SK-N-SH treated with all-trans-retinoic acid at 6 μM for 48 hours (cell line): ENCODE results near the gene CCDC150.
A peak's percentile ranks its signal among the peaks of the same experiment; 100 is the strongest.

Source experiments
- ATAC-seq: fragments of 200-7000 bp; cut with Tn5 transposase; 3 replicates; pipeline ENCODE4 v1.9.1; 2020; ENCODE audit warnings: mild to moderate bottlenecking, moderate library complexity
- ARNTL ChIP-seq: fragments of 450-650 bp; formaldehyde crosslinking; IDR thresholded peaks from 2 replicates; pipeline ENCODE4 v1.5.0; 2020; ENCODE audit warnings: low read depth, mild to moderate bottlenecking, moderate library complexity, borderline replicate concordance
- BACH2 ChIP-seq: fragments of 250-450 bp; sonication (Bioruptor Pico); IDR thresholded peaks from 2 replicates; pipeline ENCODE4 v1.9.0; 2021; ENCODE audit warnings: mild to moderate bottlenecking, borderline replicate concordance
- CREB5 ChIP-seq: fragments of 250-450 bp; sonication (Bioruptor Pico); IDR thresholded peaks from 2 replicates; pipeline ENCODE4 v1.5.1; 2020; ENCODE audit warnings: low read depth, mild to moderate bottlenecking, moderate library complexity
- CSDC2 ChIP-seq: fragments of 250-450 bp; sonication (Bioruptor Pico); IDR thresholded peaks from 2 replicates; pipeline ENCODE4 v1.5.0; 2020; ENCODE audit warnings: mild to moderate bottlenecking, moderate library complexity
- CSRNP3 ChIP-seq: fragments of 250-450 bp; sonication (Bioruptor Pico); IDR thresholded peaks from 2 replicates; pipeline ENCODE4 v1.5.1; 2021; ENCODE audit warnings: mild to moderate bottlenecking, moderate library complexity
- ESRRG ChIP-seq: fragments of 250-450 bp; sonication (Bioruptor Pico); IDR thresholded peaks from 2 replicates; pipeline ENCODE4 v1.6.1; 2021; ENCODE audit warnings: mild to moderate bottlenecking
- GLIS3 ChIP-seq: fragments of 250-450 bp; sonication (Bioruptor Pico); IDR thresholded peaks from 2 replicates; pipeline ENCODE4 v1.5.0; 2020; ENCODE audit warnings: mild to moderate bottlenecking, moderate library complexity
- ISL1 ChIP-seq: fragments of 250-450 bp; sonication (Bioruptor Pico); IDR thresholded peaks from 2 replicates; pipeline ENCODE4 v2.1.2; 2022; ENCODE audit warnings: mild to moderate bottlenecking, moderate library complexity
- OSR1 ChIP-seq: fragments of 250-450 bp; sonication (Bioruptor Pico); IDR thresholded peaks from 2 replicates; pipeline ENCODE4 v1.8.0; 2022; ENCODE audit warnings: moderate library complexity, mild to moderate bottlenecking, inconsistent platforms
- PPARA ChIP-seq: fragments of 250-450 bp; sonication (Bioruptor Pico); IDR thresholded peaks from 2 replicates; pipeline ENCODE4 v1.5.0; 2020; ENCODE audit warnings: mild to moderate bottlenecking, borderline replicate concordance
- RARB ChIP-seq: fragments of 250-450 bp; sonication (Bioruptor Pico); IDR thresholded peaks from 2 replicates; pipeline ENCODE4 v1.8.0; 2021; ENCODE audit warnings: mild to moderate bottlenecking, moderate library complexity
- SNAI2 ChIP-seq: fragments of 250-450 bp; sonication (Bioruptor Pico); IDR thresholded peaks from 2 replicates; pipeline ENCODE4 v1.5.0; 2020; ENCODE audit warnings: mild to moderate bottlenecking, moderate library complexity
- TCF4 ChIP-seq: fragments of 250-450 bp; sonication (Bioruptor Pico); IDR thresholded peaks from 2 replicates; pipeline ENCODE4 v1.8.0; 2021; ENCODE audit warnings: mild to moderate bottlenecking, moderate library complexity, borderline replicate concordance
- TOX ChIP-seq: fragments of 250-450 bp; sonication (Bioruptor Pico); IDR thresholded peaks from 2 replicates; pipeline ENCODE4 v1.8.0; 2021; ENCODE audit warnings: mild to moderate bottlenecking, moderate library complexity, borderline replicate concordance
- ZC3H10 ChIP-seq: fragments of 250-450 bp; sonication (Bioruptor Pico); IDR thresholded peaks from 2 replicates; pipeline ENCODE4 v1.5.1; 2021; ENCODE audit warnings: mild to moderate bottlenecking, moderate library complexity
- ZFP3 ChIP-seq: fragments of 250-450 bp; sonication (Bioruptor Pico); IDR thresholded peaks from 2 replicates; pipeline ENCODE4 v1.5.0; 2020; ENCODE audit warnings: mild to moderate bottlenecking, moderate library complexity
- ZFP30 ChIP-seq: fragments of 450-650 bp; formaldehyde crosslinking; IDR thresholded peaks from 2 replicates; pipeline ENCODE4 v1.5.0; 2022; ENCODE audit warnings: mild to moderate bottlenecking, moderate library complexity
- ZNF565 ChIP-seq: fragments of 450-650 bp; formaldehyde crosslinking; conservative IDR thresholded peaks from 2 replicates; pipeline ENCODE4 v1.5.0; 2020; ENCODE audit warnings: low read depth, mild to moderate bottlenecking, moderate library complexity
- ZNF8 ChIP-seq: fragments of 450-650 bp; formaldehyde crosslinking; IDR thresholded peaks from 2 replicates; pipeline ENCODE4 v1.5.0; 2020; ENCODE audit warnings: mild to moderate bottlenecking, moderate library complexity
- TF ChIP-seq, protein P1 (sequence below): fragments of 250-450 bp; sonication (Bioruptor Pico); IDR thresholded peaks from 2 replicates; pipeline ENCODE4 v1.8.0; 2021; ENCODE audit warnings: low read depth, mild to moderate bottlenecking, moderate library complexity, borderline replicate concordance
- TF ChIP-seq, protein P2 (sequence below): fragments of 250-450 bp; sonication (Bioruptor Pico); IDR thresholded peaks from 2 replicates; pipeline ENCODE4 v1.5.0; 2020; ENCODE audit warnings: mild to moderate bottlenecking, moderate library complexity
- TF ChIP-seq, protein P3 (sequence below): fragments of 250-450 bp; sonication (Bioruptor Pico); IDR thresholded peaks from 2 replicates; pipeline ENCODE4 v1.8.0; 2020; ENCODE audit warnings: mild to moderate bottlenecking, moderate library complexity, borderline replicate concordance

CCDC150 gene

GRCh38 chr2:196651387-196652094 lies 12.0 kb downstream of the CCDC150 start:
- ATAC-seq, result no peak
- TF ChIP-seq CSRNP3, result no peak
- TF ChIP-seq, protein P1, sequence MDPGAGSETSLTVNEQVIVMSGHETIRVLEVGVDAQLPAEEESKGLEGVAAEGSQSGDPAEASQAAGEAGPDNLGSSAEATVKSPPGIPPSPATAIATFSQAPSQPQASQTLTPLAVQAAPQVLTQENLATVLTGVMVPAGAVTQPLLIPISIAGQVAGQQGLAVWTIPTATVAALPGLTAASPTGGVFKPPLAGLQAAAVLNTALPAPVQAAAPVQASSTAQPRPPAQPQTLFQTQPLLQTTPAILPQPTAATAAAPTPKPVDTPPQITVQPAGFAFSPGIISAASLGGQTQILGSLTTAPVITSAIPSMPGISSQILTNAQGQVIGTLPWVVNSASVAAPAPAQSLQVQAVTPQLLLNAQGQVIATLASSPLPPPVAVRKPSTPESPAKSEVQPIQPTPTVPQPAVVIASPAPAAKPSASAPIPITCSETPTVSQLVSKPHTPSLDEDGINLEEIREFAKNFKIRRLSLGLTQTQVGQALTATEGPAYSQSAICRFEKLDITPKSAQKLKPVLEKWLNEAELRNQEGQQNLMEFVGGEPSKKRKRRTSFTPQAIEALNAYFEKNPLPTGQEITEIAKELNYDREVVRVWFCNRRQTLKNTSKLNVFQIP (CRISPR knock-in tag), result no peak
- no peak for TF ChIP-seq SNAI2
- TF ChIP-seq ZFP30 (CRISPR knock-in tag), result 0 out of 2 replicates have a peak, but pooled peaks have one; percentile 14

GRCh38 chr2:196652869-196653268 lies 13.4 kb downstream of the CCDC150 start:
- ATAC-seq, result no peak
- TF ChIP-seq ZC3H10 (CRISPR knock-in tag) (no peak), ZNF565 (CRISPR knock-in tag) (no peak), GLIS3 (no peak), ESRRG (CRISPR knock-in tag) (no peak), CSDC2 (no peak), SNAI2 (no peak)

- TF ChIP-seq CREB5 (CRISPR knock-in tag) (no peak), ZFP30 (CRISPR knock-in tag) (no peak), ZNF565 (CRISPR knock-in tag) (no peak), GLIS3 (no peak), TCF4 (CRISPR knock-in tag) (no peak), ARNTL (CRISPR knock-in tag) (no peak), ZFP3 (CRISPR knock-in tag) (no peak), ZNF8 (no peak), CSRNP3 (no peak), PPARA (no peak)
- TF ChIP-seq, protein P2, sequence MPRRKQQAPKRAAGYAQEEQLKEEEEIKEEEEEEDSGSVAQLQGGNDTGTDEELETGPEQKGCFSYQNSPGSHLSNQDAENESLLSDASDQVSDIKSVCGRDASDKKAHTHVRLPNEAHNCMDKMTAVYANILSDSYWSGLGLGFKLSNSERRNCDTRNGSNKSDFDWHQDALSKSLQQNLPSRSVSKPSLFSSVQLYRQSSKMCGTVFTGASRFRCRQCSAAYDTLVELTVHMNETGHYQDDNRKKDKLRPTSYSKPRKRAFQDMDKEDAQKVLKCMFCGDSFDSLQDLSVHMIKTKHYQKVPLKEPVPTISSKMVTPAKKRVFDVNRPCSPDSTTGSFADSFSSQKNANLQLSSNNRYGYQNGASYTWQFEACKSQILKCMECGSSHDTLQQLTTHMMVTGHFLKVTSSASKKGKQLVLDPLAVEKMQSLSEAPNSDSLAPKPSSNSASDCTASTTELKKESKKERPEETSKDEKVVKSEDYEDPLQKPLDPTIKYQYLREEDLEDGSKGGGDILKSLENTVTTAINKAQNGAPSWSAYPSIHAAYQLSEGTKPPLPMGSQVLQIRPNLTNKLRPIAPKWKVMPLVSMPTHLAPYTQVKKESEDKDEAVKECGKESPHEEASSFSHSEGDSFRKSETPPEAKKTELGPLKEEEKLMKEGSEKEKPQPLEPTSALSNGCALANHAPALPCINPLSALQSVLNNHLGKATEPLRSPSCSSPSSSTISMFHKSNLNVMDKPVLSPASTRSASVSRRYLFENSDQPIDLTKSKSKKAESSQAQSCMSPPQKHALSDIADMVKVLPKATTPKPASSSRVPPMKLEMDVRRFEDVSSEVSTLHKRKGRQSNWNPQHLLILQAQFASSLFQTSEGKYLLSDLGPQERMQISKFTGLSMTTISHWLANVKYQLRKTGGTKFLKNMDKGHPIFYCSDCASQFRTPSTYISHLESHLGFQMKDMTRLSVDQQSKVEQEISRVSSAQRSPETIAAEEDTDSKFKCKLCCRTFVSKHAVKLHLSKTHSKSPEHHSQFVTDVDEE (CRISPR knock-in tag), result no peak
- TF ChIP-seq, protein P3, sequence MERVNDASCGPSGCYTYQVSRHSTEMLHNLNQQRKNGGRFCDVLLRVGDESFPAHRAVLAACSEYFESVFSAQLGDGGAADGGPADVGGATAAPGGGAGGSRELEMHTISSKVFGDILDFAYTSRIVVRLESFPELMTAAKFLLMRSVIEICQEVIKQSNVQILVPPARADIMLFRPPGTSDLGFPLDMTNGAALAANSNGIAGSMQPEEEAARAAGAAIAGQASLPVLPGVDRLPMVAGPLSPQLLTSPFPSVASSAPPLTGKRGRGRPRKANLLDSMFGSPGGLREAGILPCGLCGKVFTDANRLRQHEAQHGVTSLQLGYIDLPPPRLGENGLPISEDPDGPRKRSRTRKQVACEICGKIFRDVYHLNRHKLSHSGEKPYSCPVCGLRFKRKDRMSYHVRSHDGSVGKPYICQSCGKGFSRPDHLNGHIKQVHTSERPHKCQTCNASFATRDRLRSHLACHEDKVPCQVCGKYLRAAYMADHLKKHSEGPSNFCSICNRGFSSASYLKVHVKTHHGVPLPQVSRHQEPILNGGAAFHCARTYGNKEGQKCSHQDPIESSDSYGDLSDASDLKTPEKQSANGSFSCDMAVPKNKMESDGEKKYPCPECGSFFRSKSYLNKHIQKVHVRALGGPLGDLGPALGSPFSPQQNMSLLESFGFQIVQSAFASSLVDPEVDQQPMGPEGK (CRISPR knock-in tag), result no peak
- ATAC-seq, result no peak
These were observed 14.3 kb downstream of the CCDC150 start for GRCh38 chr2:196653843-196654242.

DNA sequence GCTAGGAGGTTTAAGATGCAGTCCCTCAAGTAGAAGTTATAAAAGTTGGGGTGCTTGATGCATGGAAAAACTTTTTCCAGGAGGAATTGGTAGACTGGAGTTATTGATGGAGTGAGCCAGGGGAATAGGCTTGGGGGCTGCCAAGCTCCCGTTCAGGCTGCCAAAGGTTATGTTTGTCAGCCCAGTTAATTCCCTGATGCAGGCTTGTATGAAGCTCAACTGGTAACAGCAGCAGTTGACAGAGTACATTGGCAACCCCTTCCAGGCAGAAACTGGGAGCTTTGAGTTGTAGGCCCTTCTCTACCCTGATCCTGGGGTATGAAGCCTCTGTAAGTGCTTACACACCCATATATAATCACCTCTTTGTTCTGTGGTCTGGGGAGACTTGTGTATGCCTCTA lies 16.2 kb downstream of the CCDC150 start:
- ATAC-seq, result no peak
- TF ChIP-seq OSR1 (CRISPR knock-in tag) (no peak), ISL1 (CRISPR knock-in tag) (no peak), SNAI2 (no peak), RARB (no peak), BACH2 (CRISPR knock-in tag) (no peak), ZFP30 (CRISPR knock-in tag) (no peak), TOX (CRISPR knock-in tag) (no peak), ZNF565 (CRISPR knock-in tag) (no peak)
- TF ChIP-seq, protein P2 (CRISPR knock-in tag), result no peak
